Ishikawa (cell line): ENCODE data around the gene PRPH.

Experiments used
- EP300 ChIP-seq: IDR thresholded peaks from 2 replicates; pipeline ENCODE4 v1.6.1; 2012; ENCODE audit warnings: borderline replicate concordance
- FOXM1 ChIP-seq: IDR thresholded peaks from 2 replicates; pipeline ENCODE4 v1.6.1; 2012; ENCODE audit warnings: low read depth, borderline replicate concordance
- RAD21 ChIP-seq: IDR thresholded peaks from 2 replicates; pipeline ENCODE4 v1.6.1; 2012; ENCODE audit warnings: low read depth
- TAF1 ChIP-seq: IDR thresholded peaks from 2 replicates; pipeline ENCODE4 v1.6.1; 2012; ENCODE audit warnings: low read depth, mild to moderate bottlenecking
- TCF12 ChIP-seq: IDR thresholded peaks from 2 replicates; pipeline ENCODE4 v1.6.1; 2012; ENCODE audit warnings: low read depth
- TEAD4 ChIP-seq: IDR thresholded peaks from 2 replicates; pipeline ENCODE4 v1.6.1; 2012
- USF1 ChIP-seq: IDR thresholded peaks from 2 replicates; pipeline ENCODE4 v1.6.1; 2012
- YY1 ChIP-seq: IDR thresholded peaks from 2 replicates; pipeline ENCODE4 v1.6.1; 2012; ENCODE audit warnings: low read depth
- TF ChIP-seq, protein P1 (sequence below): IDR thresholded peaks from 2 replicates; pipeline ENCODE4 v1.6.1; 2012
- TF ChIP-seq, protein P2 (sequence below): IDR thresholded peaks from 2 replicates; pipeline ENCODE4 v1.6.1; 2012; ENCODE audit warnings: low read depth, mild to moderate bottlenecking

DNA sequence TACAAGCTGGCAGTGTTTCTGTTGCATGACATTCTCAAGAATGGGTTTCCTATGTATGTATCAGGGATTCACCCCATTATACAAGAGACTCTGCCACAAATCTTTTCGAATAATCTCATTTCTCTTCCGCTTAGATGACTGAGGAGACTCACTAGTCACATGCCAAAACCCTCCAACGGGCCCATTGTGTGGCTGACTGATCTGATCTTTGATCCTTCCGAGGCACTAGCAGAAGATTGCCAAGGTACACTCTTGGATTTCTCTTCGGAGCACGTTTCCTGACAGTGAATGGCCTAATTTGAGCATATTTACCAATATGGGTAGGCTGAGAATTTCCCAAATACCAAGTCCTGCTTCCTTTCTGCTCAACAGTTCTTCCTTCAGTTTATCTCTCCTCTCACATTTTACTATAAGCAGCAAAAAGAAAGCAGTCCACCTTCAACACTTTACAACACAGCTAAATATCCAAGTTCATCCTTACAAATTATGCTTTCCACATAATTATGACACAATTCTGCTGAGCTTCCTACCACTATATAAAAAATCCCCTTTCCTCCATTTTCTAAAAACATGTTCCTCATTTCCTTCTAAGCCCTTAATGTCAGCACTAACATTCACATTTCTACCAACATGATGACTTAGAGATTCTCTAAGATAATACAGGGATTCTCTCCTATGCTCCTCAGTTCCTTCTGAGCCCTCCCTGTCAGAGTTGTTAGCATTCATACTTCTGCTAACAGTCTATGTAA lies 11.0 kb downstream of the PRPH start:
- TF ChIP-seq, protein P1, sequence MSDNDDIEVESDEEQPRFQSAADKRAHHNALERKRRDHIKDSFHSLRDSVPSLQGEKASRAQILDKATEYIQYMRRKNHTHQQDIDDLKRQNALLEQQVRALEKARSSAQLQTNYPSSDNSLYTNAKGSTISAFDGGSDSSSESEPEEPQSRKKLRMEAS: no peak
- TF ChIP-seq EP300 (no peak), USF1 (no peak), TAF1 (no peak), YY1 (no peak), FOXM1 (no peak), TEAD4 (no peak), RAD21 (no peak), TCF12 (no peak)
- TF ChIP-seq, protein P2, sequence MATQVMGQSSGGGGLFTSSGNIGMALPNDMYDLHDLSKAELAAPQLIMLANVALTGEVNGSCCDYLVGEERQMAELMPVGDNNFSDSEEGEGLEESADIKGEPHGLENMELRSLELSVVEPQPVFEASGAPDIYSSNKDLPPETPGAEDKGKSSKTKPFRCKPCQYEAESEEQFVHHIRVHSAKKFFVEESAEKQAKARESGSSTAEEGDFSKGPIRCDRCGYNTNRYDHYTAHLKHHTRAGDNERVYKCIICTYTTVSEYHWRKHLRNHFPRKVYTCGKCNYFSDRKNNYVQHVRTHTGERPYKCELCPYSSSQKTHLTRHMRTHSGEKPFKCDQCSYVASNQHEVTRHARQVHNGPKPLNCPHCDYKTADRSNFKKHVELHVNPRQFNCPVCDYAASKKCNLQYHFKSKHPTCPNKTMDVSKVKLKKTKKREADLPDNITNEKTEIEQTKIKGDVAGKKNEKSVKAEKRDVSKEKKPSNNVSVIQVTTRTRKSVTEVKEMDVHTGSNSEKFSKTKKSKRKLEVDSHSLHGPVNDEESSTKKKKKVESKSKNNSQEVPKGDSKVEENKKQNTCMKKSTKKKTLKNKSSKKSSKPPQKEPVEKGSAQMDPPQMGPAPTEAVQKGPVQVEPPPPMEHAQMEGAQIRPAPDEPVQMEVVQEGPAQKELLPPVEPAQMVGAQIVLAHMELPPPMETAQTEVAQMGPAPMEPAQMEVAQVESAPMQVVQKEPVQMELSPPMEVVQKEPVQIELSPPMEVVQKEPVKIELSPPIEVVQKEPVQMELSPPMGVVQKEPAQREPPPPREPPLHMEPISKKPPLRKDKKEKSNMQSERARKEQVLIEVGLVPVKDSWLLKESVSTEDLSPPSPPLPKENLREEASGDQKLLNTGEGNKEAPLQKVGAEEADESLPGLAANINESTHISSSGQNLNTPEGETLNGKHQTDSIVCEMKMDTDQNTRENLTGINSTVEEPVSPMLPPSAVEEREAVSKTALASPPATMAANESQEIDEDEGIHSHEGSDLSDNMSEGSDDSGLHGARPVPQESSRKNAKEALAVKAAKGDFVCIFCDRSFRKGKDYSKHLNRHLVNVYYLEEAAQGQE: no peak
